GM18498 (cell line): ENCODE data around the gene IL15.
"Not testable (repeated sequence)": the region's sequence is repeated elsewhere in the genome, so short reads cannot be mapped to it uniquely, and the experiment has no call there.

Experiments used
- ATAC-seq: cut with Tn5 transposase; IDR thresholded peaks from one replicate; pipeline ENCODE4 v1.9.1; 2021; ENCODE audit warnings: mild to moderate bottlenecking, moderate library complexity; ENCODE audit not compliant: unreplicated experiment

IL15 gene, protein sequence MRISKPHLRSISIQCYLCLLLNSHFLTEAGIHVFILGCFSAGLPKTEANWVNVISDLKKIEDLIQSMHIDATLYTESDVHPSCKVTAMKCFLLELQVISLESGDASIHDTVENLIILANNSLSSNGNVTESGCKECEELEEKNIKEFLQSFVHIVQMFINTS

DNA sequence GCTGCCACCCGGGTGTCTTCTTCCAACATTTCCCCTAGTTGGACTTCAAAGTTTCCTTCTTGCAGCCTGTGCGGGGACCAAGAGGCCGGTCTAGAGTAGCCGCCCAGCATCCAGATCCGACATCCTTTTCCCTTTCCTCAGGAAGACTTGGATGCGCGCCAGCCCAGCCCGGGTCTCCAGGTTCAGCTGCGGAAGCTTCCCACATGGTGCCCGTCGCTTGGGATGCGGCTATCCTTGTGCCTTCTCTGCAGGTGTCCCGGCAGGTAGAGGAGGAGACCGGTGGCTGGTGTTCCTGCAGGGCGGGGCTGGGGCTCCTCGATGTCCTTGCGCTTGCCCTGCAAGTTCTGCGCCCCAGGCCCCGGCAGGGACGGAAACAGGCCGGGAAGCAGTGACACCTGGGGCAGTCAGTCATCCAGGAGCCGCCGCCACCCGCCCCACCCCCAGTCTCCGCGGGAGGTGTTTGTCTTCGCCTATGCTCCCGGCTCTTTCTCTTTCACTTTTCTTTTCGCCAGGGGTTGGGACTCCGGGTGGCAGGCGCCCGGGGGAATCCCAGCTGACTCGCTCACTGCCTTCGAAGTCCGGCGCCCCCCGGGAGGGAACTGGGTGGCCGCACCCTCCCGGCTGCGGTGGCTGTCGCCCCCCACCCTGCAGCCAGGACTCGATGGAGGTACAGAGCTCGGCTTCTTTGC is at the start of gene IL15:
TSS of gene IL15 (plus strand) at position 502 of the 689 bp plus-strand sequence. CDS start 82,882 bp downstream, outside the sequence.
- ATAC-seq, result peak; percentile 67

GRCh38 chr4:141587897-141588296 is 48.5 kb upstream of the IL15 start:
- ATAC-seq, result no peak

DNA sequence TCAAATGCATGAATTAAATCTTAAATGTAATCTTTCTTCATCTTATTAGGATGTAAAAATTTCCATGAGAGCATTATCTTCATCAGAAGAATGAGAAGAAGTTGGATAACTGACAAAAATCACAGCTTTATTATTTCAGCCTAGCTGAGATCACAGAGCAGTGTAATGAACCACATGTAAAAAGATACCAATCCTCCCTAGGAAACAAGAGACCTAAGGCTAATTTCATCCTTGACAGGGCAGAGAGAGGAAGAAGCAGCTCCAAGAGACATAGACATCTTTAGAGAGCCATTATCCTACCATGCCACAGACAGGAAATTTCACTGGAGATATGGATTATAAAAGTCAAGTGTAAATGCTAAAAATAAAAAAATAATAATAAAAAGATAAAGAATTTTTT is 40.9 kb upstream of the IL15 start:
- no peak for ATAC-seq

GRCh38 chr4:141599853-141600252 is 36.5 kb upstream of the IL15 start:
- no peak for ATAC-seq

DNA sequence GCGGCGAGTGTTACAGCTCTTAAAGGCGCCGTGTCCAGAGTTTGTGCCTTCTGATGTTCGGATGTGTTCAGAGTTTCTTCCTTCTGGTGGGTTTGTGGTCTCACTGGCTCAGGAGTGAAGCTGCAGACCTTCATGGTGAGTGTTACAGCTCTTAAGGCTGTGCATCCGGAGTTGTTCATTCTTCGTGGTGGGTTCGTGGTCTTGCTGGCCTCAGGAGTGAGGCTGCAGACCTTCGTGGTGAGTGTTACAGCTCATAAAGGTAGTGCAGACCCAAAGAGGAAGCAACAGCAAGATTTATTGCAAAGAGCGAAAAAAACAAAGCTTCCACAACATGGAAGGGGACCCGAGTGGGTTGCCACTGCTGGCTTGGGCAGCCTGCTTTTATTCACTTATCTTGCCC is 31.7 kb upstream of the IL15 start:
- not testable (repeated sequence) for ATAC-seq

GRCh38 chr4:141605425-141605856 is 30.9 kb upstream of the IL15 start:
- no peak for ATAC-seq

DNA sequence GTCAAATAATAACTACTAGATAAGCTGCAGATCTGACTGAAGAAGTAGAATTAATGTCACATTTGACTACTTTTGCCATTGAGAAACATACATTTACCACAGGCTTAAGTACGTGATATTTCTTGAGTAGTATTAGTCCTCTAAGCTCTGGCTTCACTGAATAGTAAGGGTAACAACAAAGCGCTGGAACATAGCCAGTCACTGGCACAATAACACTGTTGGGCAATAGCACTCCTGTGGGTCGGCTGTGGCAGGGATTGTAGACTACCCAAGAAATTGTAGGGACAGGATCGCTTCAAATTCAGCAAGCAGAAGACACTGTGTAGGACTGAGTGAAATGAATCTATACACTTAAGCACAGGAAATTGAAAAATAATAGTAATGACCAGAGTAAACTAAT is 27.1 kb upstream of the IL15 start:
- ATAC-seq, result no peak

DNA sequence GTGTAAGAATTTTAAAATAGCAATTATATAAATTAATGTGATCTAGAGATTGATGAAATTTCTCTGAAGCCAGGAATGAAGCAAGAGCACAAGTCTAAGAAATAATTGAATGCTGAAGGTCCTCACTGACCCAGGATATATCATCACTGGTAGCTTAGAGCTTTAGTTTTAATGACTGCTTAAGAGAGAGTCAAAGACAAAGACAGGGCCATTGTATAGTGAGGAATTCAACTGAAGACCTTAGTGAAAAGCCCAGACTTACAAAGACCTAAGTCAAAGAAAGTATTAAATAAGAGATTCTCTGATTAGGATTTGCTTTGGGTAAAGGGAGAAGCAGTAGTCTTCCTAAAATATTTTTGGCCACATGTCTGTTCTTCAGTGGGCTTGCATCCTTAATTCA is 26.0 kb upstream of the IL15 start:
- no peak for ATAC-seq

GRCh38 chr4:141614878-141615586 is 21.4 kb upstream of the IL15 start:
- peak; percentile 62 for ATAC-seq

DNA sequence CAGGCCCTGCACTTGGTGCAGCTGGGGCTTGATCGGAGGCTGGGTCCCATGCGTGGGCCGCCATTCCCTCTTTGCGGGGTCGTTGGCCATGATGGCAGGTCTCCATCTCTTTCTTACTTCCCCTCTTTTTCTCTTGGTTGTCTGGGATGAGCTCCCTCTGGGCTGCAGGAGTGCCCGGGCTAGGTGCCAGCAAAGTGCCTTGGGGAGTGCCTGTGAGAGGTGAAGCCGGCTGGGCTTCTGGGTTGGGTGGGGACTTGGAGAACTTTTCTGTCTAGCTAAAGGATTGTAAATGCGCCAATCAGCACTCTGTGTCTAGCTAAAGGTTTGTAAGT is 20.8 kb upstream of the IL15 start:
- ATAC-seq, result not testable (repeated sequence)

DNA sequence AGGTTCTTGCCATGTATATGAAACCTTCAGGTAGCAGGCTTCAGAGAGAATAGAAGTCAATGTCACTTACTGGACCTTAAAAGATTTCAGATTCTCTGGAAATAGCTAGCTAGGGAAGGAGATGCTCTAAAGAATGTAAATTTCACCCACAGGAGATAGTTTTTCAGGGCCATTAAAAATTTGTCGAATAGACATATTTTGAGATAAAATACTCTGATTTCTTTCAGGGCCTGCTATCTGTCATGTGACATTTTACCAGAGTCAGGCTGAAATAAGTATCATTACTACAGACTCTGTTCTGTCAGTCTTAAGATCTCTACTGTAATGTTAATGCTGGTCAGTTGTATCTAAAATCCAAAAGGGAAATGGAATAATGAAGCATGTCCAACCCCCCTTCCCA is 15.7 kb upstream of the IL15 start:
- ATAC-seq, result no peak

DNA sequence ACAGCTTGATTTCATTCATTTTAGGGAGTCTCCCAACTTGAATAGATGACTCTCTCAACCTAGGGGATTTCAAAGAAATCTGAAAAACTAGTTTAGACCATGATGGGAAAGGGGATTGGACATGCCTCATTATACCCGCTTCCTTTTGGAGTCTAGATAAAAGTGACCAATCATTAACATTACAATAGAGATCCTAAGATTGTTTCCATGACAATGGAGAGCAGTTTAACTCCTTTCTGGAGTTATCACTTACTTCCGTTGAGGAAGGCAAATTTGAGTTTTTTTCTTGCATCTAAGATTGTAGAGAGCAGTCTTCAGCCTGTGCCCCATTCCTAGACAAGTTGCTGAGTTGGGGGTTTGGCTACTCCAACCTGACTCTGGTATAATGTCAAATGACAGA is 11.4 kb upstream of the IL15 start:
- ATAC-seq, result no peak

DNA sequence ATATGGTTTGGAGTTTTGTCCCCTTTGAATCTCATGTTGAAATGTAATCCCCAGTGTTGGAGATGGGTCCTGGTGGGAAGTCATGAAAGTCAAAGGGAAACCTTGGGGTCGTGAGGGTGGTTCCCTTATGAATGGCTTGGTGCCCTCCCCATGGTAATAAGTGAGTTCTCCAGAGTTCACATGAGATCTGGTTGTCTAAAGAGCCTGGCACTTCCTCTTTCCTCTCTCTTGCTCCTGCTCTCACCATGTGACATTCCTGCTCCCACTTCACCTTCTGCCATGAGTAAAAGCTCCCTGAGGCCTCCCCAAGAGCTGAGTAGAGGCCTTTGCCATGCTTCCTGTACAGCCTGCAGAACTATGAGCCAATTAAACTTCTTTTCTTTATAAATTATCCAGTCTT is 5.5 kb upstream of the IL15 start:
- ATAC-seq, result no peak

DNA sequence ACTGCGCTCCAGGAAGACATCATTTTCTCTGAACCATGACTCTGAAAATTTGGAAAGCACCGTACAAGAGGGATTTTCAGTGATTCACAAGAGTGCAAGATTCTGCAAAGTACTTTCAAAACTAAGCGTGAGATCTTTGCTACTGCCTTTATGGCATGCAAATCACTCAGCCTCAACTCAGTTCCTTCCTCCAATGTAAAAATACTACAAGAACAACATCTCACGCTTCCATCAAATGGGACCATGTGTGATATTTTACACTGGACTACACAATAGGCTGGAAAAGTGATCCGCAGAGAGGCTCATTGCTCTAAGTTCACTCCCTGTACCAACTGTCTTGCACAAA is 674 bp upstream of the IL15 start:
- peak; percentile 42 for ATAC-seq

DNA sequence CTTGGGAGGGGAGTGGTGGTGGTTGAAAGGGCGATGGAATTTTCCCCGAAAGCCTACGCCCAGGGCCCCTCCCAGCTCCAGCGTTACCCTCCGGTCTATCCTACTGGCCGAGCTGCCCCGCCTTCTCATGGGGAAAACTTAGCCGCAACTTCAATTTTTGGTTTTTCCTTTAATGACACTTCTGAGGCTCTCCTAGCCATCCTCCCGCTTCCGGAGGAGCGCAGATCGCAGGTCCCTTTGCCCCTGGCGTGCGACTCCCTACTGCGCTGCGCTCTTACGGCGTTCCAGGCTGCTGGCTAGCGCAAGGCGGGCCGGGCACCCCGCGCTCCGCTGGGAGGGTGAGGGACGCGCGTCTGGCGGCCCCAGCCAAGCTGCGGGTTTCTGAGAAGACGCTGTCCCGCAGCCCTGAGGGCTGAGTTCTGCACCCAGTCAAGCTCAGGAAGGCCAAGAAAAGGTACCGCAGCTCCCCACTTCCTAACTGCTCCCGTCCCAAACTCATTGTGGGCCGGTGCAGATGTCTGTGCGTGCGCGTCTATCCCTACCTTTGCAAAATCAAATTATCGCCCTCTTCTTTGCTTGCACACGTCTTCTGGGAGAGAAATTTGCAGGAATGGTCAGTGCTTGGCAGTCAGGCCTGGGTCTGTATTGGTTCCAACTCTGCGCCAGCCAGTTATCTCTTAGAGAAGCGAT is 533 bp downstream of the IL15 start:
- peak; percentile 56 for ATAC-seq

DNA sequence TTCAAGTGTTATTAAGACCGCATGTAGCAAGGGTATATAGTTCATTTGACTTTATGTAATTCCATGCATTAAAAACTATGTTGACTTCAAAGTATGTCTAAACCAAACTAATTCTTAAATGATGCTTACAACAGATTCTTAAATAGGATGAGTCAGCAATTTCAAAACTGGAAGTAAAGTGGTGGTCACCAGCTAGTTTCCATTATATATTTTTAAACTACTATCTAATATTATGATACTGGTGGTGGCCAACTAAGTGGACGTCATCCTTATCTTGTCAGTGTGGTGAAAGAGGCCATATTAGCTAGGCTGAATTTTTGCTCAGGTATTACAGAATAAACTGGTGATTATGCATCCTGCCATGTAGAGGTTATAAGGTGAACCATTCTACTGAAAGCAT is 1.2 kb downstream of the IL15 start:
- peak; percentile 17 for ATAC-seq

DNA sequence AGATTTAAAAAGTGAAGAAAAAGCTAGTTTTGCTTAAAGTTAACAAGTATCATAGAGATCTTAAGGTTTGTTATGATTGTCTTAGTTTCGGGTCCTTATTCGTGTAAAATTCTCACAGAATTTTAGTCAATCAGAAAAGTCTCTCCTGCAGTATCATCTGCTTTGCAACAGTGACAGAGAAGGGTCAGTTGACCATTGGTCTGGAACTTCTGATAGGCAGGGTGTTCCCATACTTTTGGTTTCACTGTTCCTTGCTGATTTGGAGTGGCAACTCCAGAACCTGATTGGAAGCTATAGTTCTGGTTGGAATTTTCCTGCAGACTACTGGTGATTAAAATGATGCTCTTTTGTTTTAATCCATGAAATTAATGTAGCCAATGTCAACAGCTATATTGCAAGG is 1.8 kb downstream of the IL15 start:
- ATAC-seq, result no peak

DNA sequence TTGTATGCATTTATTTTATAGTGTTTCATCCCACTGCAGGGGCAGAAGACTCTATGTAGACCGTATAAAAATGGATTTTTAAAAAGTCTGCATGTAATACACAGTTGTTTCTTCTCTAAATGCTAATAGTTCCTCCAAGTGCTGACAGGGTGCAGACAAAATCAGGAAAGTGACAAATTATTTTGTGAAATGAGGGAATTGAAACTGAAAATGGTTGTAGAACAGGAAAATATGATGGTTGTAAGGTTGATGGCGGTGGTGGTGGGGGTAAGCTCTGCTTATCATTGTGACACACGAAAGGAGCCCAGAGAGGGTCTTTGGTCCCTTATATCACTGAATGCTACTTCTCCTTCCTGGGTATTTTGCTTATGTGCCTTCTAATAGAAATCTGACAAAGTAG is 4.3 kb downstream of the IL15 start:
- no peak for ATAC-seq

GRCh38 chr4:141642063-141642462 is 5.7 kb downstream of the IL15 start:
- no peak for ATAC-seq

DNA sequence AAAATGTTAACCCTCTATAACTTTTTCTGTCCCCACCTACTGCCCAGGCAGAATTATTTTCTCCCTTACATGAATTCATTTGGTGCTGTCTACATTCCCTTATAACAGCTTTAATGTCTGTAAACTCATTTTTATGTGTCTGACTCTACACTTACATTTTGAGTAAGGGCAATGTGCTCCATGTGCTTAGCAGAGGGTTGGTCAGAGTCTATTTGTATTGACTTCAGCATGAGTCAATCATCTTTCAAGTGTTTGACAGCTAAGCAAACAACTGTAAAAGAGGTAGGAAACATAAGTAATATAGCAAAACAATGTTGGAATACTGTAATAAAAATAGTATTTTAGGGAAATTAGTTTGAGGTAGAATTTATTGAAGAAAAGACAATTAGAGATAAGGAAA is 6.3 kb downstream of the IL15 start:
- ATAC-seq, result no peak

- ATAC-seq, result peak; percentile 57
Observed at GRCh38 chr4:141643557-141643956, 7.2 kb downstream of the IL15 start.
